GM19239 (cell line): ENCODE measurements around the gene ENTPD7.
"Not testable (repeated sequence)": the region's sequence is repeated elsewhere in the genome, so short reads cannot be mapped to it uniquely, and the experiment has no call there.

Experiments
- DNase-seq: peaks from one replicate; pipeline ENCODE4 v3.0.0; 2011; ENCODE audit warnings: low spot score; ENCODE audit not compliant: insufficient read length
- FAIRE-seq: peaks from 2 replicates; lab custom pipeline; 2011; peaks lifted over from hg19 to GRCh38; lab: Jason Lieb, UNC

The ENTPD7 gene

GRCh38 chr10:99681553-99681952 lies 22.2 kb downstream of the ENTPD7 start:
- DNase-seq (no peak), FAIRE-seq (no peak)

GRCh38 chr10:99682032-99682431 lies 22.7 kb downstream of the ENTPD7 start:
- DNase-seq (no peak), FAIRE-seq (no peak)

GRCh38 chr10:99682752-99683151 lies 23.4 kb downstream of the ENTPD7 start:
- no peak for FAIRE-seq
- no peak for DNase-seq

GRCh38 chr10:99685597-99685967 lies 26.3 kb downstream of the ENTPD7 start:
- FAIRE-seq: peak; percentile 93
- peak; percentile 17 for DNase-seq

- DNase-seq (no peak), FAIRE-seq (no peak)
Observed at GRCh38 chr10:99689461-99689860, 30.2 kb downstream of the ENTPD7 start.

GRCh38 chr10:99693933-99694583 lies 34.7 kb downstream of the ENTPD7 start:
- DNase-seq (no peak), FAIRE-seq (no peak)

GRCh38 chr10:99695761-99696160 lies 36.5 kb downstream of the ENTPD7 start:
- FAIRE-seq (no peak), DNase-seq (no peak)

GRCh38 chr10:99698504-99699080 lies 39.3 kb downstream of the ENTPD7 start:
- FAIRE-seq (no peak), DNase-seq (no peak)

GRCh38 chr10:99700649-99701048 lies 41.3 kb downstream of the ENTPD7 start:
- DNase-seq: no peak
- FAIRE-seq: no peak

- FAIRE-seq (no peak), DNase-seq (no peak)
Observed at GRCh38 chr10:99708428-99709012, 49.2 kb downstream of the ENTPD7 start.

- peak; percentile 8 for FAIRE-seq
- no peak for DNase-seq
Observed at GRCh38 chr10:99709480-99710229, 50.3 kb downstream of the ENTPD7 start.

GRCh38 chr10:99711129-99711719 lies 51.9 kb downstream of the ENTPD7 start:
- DNase-seq (peak; percentile 13), FAIRE-seq (peak; percentile 57)

GRCh38 chr10:99714446-99714845 lies 55.1 kb downstream of the ENTPD7 start:
- FAIRE-seq (no peak), DNase-seq (no peak)

GRCh38 chr10:99720387-99720786 lies 61.1 kb downstream of the ENTPD7 start:
- no peak for FAIRE-seq
- DNase-seq: no peak

- no peak for DNase-seq
- no peak for FAIRE-seq
Observed at GRCh38 chr10:99730026-99730425, 70.7 kb downstream of the ENTPD7 start.

- DNase-seq: no peak
- FAIRE-seq: no peak
Observed at GRCh38 chr10:99731306-99732032, 72.2 kb downstream of the ENTPD7 start.

- FAIRE-seq: peak; percentile 97
- peak; percentile 87 for DNase-seq
Observed at GRCh38 chr10:99732033-99732842, 72.9 kb downstream of the ENTPD7 start, which contains the start of the genes COX15 and CUTC. Gene COX15, minus strand, starts transcription at chr10:99732127. Its CDS starts 78 bp downstream, at chr10:99732049. Gene CUTC, plus strand, starts transcription at chr10:99732234. Its CDS starts 115 bp downstream, at chr10:99732349.

GRCh38 chr10:99733366-99733765 lies 74.1 kb downstream of the ENTPD7 start:
- no peak for FAIRE-seq

GRCh38 chr10:99734111-99734510 lies 74.8 kb downstream of the ENTPD7 start:
- DNase-seq, FAIRE-seq: not testable (repeated sequence)

More at GRCh38 chr10:99733366-99733765, 74.1 kb downstream of the ENTPD7 start:
- no peak for DNase-seq
